ENCODE measurements around the gene ERLEC1.
"Not testable (repeated sequence)": the region's sequence is repeated elsewhere in the genome, so short reads cannot be mapped to it uniquely, and the experiment has no call there.

The ERLEC1 gene

DNA sequence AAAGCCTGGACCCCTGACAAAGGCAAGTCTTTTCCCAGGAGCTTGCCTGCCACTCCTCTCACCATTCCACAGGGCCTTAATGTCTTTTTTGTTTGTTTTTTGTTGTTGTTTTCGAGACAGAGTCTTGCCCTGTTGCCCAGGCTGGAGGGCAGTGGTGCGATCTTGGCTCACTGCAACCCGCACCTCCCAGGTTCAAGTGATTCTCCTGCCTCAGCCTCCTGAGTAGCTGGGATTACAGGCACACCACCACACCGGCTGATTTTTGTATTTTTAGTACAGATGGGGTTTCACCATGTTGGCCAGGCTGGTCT is 43.1 kb downstream of the ERLEC1 start:
- DNase-seq (ENCODE audit: low spot score): not testable (repeated sequence)

DNA sequence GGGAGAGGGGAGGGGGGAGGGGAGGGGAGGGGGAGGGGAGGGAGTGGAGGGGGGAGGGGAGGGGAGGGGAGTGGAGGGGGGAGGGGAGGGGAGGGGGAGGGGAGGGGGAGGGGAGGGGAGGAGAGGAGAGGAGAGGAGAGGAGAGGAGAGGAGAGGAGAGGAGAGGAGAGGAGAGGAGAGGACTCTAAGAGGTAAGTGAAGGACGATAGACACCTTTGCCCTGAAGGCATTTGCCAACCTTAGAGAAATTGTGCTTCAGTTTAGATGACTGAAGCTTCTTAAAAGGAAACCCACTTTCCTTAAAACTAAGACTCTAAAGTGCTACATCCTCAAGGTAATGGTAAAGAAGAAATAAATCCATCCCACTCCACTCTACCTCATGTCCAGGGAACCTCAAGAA is 53.7 kb downstream of the ERLEC1 start:
- DNase-seq (ENCODE audit: low spot score): no peak

DNA sequence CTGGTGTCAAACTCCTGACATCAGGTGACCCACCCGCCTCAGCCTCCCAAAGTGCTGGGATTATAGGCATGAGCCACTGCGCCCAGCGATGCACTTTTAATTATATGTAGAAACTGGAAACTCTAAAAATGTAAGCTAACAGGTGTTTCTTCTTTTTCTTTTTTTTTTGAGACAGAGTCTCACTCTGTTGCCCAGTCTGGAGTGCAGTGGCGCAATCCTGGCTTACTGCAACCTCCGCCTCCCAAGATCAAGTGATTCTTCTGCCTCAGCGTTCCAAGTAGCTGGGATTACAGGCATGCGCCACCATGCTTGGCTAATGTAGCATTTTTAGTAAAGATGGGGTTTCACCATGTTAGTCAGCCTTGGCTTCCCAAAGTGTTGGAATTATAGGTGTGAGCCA is 54.8 kb downstream of the ERLEC1 start:
- DNase-seq (ENCODE audit: low spot score): not testable (repeated sequence)

DNA sequence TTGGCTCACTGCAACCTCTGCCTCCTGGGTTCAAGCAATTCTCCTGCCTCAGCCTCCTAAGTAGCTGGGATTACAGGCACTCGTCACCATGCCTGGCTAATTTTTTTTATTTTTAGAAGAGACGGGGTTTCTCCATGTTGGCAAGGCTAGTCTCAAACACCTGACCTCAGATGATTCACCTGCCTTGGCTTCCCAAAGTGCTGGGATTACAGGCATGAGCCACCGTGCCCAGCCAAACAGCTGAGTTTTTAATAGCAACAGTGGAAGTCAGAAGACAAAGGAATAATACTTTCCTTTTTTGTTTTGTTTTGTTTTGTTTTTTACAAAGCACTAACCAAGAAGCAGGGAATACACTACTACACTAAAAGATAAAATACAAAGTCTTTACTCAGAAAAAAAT is 56.0 kb downstream of the ERLEC1 start:
- no peak for DNase-seq (ENCODE audit: low spot score)

DNA sequence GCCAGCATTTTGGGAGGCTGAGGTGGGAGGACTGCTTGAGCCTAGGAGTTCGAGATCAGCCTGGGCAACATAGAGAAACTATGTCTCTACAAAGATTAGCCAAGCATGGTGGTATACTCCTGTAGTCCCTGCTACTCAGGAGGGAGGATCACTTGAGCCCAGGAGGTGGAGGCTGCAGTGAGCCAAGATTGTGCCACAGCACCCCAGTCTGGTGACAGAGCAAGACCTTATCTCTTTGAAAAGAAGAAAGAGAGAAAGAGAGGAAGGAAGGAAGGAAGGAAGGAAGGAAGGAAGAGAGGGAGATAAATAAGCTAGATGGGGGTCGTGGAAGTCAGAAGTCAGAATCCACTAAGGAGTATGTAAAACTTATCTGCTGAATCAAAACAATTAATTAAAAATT is 56.8 kb downstream of the ERLEC1 start:
- no peak for DNase-seq (ENCODE audit: low spot score)

DNA sequence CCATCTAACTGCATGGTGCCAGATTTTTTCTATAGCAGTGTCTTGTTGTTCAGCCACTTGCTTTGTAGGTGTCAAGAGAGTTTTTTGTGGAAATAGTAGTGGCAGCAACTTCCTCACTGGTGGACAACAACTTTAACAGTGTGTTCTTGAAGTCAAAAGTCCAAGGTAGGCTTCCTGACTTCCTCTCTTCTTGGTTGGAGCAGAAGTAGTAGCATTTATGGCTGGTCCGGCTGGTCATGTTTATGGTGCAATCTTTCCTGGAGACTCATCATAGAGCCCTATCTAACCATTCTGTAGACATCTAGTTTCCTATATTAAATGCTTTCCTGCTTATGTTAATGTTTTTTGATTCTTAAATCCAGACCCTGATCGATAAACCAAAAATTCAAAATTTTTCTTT is 61.2 kb downstream of the ERLEC1 start:
- DNase-seq (ENCODE audit: low spot score): no peak

GRCh38 chr2:53851052-53851757 is 64.4 kb downstream of the ERLEC1 start:
- not testable (repeated sequence) for DNase-seq (ENCODE audit: low spot score)

DNA sequence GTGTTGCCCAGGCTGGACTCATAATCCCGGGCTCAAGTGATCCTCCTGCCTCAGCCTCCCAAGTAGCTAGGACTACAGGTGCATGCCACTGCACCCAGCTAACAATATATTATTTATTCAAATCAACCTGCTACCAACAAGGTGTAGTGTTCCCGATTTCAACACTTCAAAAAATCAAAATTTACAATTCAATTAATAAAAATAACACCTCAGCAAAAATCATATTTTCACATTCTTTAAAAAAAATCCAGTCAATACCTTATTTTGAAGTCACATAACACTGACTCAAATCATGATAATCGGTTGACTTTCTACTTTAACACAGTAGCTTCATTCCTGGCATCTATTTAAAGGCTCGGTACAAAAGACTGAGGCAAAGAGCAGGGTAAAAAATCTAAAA is 65.7 kb downstream of the ERLEC1 start:
- no peak for DNase-seq (ENCODE audit: low spot score)

DNA sequence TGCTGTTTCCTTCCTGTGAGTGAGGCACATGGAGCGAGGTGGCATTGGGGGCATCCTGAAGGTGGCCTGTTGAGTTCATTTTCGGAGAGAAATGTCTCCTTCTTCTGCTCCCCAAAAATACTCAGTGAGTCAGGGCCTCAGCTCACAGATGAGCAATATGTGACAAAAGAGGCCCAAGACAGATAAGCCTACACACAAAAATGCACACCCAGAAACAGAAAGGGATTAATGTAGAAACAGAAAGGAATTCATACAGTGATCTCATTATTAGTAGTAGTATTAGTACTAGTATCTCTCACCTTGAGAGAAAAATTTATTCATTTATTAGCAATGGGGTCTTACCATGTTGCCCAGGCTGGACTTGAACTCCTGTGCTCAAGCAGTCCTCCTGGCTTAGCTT is 67.8 kb downstream of the ERLEC1 start:
- DNase-seq (ENCODE audit: low spot score): no peak

DNA sequence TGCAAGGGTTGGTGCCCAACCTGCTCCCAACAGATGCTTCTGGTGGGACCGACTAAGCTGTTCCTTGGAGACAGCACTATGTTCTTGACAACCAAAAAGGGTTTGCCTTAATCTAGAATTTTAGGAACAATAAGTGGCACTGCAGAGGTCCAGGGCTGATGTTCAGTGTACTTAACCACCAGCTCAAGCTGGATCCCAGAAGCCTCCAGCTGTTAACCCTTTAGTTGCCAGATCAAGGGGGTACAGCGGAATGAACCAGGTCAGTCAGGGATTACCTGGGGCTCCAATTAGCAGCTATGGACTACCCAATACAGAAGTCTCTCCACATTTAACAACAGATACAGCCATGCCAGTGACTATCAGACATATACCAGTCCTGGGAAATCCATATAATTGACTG is 69.4 kb downstream of the ERLEC1 start:
- no peak for DNase-seq (ENCODE audit: low spot score)

DNA sequence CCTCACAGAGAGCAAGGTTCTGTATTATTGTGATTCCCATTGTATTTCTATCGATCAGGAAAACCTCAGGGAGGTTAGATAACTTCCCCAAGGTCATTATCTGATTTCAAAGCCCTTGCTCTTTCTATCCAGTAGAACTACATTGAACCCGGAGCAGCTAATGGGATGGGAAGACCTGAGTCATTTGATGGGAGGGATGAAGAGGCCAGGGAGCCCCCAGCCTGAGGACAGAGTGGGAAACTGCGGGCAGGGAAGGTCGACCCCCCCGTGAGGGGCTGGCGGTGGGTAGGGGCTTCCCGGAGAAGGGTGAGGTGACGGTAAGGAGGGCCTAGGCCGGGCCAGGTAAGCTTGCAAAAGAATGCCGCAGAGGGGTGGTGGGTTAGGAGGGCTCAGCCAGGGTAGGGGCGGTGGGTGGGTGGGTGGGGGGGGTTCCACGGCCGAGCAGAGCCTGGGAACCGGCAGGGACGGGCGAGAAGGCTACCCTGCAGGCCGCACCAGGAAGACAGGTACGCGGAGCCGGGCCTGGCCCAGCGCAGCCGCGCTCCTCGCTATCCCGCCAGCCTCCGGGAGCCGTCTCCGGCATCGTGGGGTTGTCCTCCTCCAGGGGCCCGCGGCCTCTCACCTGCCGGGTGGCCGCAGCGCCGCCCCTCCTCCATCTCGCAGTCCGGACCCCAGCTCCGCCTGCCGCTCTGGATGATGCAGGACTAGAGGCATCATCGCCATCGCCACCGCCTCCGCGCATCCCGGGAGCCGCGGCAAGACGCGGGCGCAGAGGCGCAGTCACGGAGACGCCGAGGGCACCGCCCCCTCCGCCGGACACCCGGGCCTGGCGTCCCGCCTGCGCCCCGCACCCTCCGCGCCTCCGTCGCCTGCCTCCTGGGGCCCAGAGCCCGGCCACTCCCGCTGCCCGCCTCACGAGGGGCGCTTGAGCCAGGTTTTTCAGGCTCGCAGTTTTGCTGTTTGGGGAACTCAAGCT is 72.7 kb downstream of the ERLEC1 start, which contains the start of gene GPR75:
TSS of gene GPR75 (minus strand) at position 762 of the 976 bp plus-strand sequence. CDS start 5,211 bp downstream, outside the sequence.
- DNase-seq (ENCODE audit: low spot score): no peak

- DNase-seq (ENCODE audit: low spot score): no peak
Measured at GRCh38 chr2:53861824-53862223, 75.0 kb downstream of the ERLEC1 start.

DNA sequence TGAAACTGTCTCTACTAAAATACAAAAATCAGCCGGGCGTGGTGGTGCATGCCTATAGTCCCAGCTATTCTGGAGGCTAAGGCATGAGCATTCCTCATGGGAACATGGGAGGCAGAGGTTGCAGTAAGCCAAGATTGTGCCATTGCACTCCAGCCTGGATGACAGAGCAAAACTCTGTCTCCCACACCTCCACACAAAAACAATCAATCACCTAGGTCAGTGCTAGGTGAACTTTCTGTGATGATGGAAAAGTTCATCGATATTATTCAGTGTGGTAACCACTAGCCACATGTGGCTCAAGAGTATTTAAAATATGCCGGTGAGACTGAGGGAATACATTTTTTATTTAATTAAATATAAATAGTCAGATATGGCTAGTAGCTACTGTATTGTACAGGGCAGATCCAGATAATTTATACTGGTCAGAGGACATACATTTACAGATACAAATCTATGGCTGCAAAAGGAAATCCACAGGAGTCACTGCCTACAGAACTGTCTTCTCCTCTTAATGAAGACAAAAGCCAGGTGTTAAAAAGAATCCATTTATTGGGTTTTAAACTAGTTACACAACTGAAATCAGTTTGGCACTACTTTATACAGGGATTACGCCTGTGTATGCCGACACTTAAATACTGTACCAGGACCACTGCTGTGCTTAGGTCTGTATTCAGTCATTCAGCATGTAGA is 76.8 kb downstream of the ERLEC1 start:
- DNase-seq (ENCODE audit: low spot score): no peak

DNA sequence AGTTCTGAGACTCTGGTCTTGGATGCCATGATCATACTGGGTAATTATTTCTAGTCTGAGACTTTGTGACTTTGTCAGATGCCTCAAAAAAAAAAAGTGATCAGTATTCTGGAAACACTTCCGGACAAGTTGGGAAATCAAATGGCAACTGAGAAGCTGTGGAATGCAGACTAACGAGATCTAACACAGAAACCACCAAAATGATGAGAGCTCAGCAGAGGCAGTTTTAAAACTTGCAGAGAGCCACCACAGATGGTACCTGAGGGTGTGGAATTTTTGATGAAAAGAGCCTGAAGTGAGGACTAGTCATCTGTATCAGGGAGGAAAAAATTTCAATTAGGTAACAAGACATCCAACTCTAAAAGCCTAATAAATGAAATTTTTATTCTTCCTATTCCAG is 78.4 kb downstream of the ERLEC1 start:
- DNase-seq (ENCODE audit: low spot score): no peak

DNA sequence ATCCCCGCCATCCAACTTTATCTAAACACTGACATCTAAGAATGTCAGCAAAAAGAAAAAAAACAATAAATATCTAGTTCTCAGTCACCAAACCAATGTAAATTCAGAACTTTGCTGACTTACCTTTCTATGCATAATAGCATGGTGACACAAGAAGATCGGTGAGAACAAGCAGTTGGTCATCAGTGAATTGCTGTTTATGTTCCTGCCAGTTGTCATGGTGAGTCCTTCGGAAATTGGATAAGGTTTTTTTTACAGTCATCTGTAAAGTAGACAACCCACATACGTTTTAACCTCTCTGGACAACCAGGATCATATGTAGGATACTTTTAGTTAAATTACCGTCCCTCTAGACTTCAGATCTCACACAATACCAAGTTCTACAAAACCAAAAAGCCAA is 79.1 kb downstream of the ERLEC1 start:
- DNase-seq (ENCODE audit: low spot score): no peak

DNA sequence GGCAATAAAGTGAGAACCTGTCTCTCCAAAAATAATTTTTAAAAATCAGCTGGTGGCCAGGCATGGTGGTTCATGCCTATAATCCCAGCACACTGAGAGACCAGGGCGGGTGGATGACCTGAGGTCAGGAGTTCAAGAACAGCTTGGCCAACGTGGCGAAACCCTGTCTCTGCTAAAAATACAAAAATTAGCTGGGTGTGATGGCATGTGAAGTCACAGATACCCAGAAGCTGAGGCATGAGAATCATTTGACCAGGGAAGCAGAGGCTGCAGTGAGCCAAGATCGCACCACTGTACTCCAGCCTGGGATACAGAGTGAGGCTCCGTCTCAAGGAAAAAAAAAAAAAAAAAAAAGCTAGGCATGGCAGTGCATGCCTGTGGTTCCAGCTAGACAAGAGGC is 80.3 kb downstream of the ERLEC1 start:
- no peak for DNase-seq (ENCODE audit: low spot score)

- no peak for DNase-seq (ENCODE audit: low spot score)
Measured at GRCh38 chr2:53867773-53868172, 80.9 kb downstream of the ERLEC1 start.

Data from hematopoietic multipotent progenitor cell treated with erythropoietin and hydrocortisone succinate and interleukin-3 and kit ligand, for 15 days (in vitro differentiated cells).